GM21447 (cell line): ENCODE results near the gene GALK2.
"Not testable (repeated sequence)": the region's sequence is repeated elsewhere in the genome, so short reads cannot be mapped to it uniquely, and the experiment has no call there.

Source experiments
- ATAC-seq: cut with Tn5 transposase; IDR thresholded peaks from one replicate; pipeline ENCODE4 v1.9.1; 2021; ENCODE audit not compliant: unreplicated experiment

Gene GALK2

GRCh38 chr15:49215768-49216739 lies 46.0 kb downstream of the GALK2 start:
- ATAC-seq = peak; percentile 99

GRCh38 chr15:49223536-49224274 lies 53.7 kb downstream of the GALK2 start:
- no peak for ATAC-seq

- ATAC-seq = no peak
Measured at GRCh38 chr15:49225572-49226281, 55.7 kb downstream of the GALK2 start.

GRCh38 chr15:49227602-49228001 lies 57.6 kb downstream of the GALK2 start:
- no peak for ATAC-seq

GRCh38 chr15:49229922-49230321 lies 59.9 kb downstream of the GALK2 start:
- ATAC-seq = no peak

GRCh38 chr15:49232236-49232806 lies 62.3 kb downstream of the GALK2 start:
- no peak for ATAC-seq

- peak; percentile 83 for ATAC-seq
Measured at GRCh38 chr15:49235446-49236124, 65.5 kb downstream of the GALK2 start.

GRCh38 chr15:49236869-49237268 lies 66.8 kb downstream of the GALK2 start:
- no peak for ATAC-seq

- ATAC-seq = no peak
Measured at GRCh38 chr15:49238342-49238741, 68.3 kb downstream of the GALK2 start.

- no peak for ATAC-seq
Measured at GRCh38 chr15:49239105-49239504, 69.1 kb downstream of the GALK2 start.

- ATAC-seq = no peak
Measured at GRCh38 chr15:49242820-49243219, 72.8 kb downstream of the GALK2 start.

GRCh38 chr15:49247556-49248110 lies 77.6 kb downstream of the GALK2 start:
- ATAC-seq = no peak

- no peak for ATAC-seq
Measured at GRCh38 chr15:49248291-49248690, 78.2 kb downstream of the GALK2 start.

- no peak for ATAC-seq
Measured at GRCh38 chr15:49255966-49256759, 86.1 kb downstream of the GALK2 start.

GRCh38 chr15:49265117-49265516 lies 95.1 kb downstream of the GALK2 start:
- ATAC-seq = not testable (repeated sequence)

GRCh38 chr15:49265911-49266310 lies 95.9 kb downstream of the GALK2 start:
- no peak for ATAC-seq

- no peak for ATAC-seq
Measured at GRCh38 chr15:49270541-49271421, 100.7 kb downstream of the GALK2 start.

GRCh38 chr15:49273734-49274318 lies 103.8 kb downstream of the GALK2 start:
- no peak for ATAC-seq
